ENCODE results near the gene TMED10. TPM values are rescaled to one million over a fixed set of nuclear protein-coding genes. Genes with fewer than 3 reads are reported as not detected.
A peak's percentile ranks its signal among the peaks of the same experiment; 100 is the strongest.

The TMED10 gene
- total and polyA plus RNA-seq, 10 donors = 33.3 to 212 (median 171) TPM

- WGBS, 5 donors = 0 to 3% (median 1%) methylated on average over 6 of the region's 6 CpGs
- Histone ChIP-seq H3K27me3 (replicated peaks in 1 of 7) (no peaks in the 10 kb centered on the region), H3K4me3 (peak overlapping the region; percentile 59 to 81 (median 74)), H3K27ac (peak overlapping the region; percentile 94 to 99 (median 98)), H3K9me3 (no peaks in the 10 kb centered on the region), H3K36me3 (peaks cover 0 to 23% (median 5%) of the 10 kb centered on the region in 6 donors), H3K4me1 (peaks cover 29 to 78% (median 49%) of the 10 kb centered on the region in 6 donors)
- intact Hi-C loops (cut with DNase I; ENCODE audit: low total_unique reads) = no loop called here
- DNase-seq = no peak
- TF ChIP-seq CTCF (IDR thresholded peaks at IDR 0.05 in 8 of 11, conservative IDR thresholded peaks at IDR 0.05 in 3 of 11) (no peak), POLR2A (IDR thresholded peaks at IDR 0.05) (no peak), POLR2AphosphoS5 (IDR thresholded peaks at IDR 0.05) (no peak)
These were observed 50.3 kb downstream of the TMED10 start for GRCh38 chr14:75126121-75126544.

GRCh38 chr14:75125617-75126016, 50.8 kb downstream of the TMED10 start:
- H3K36me3 ChIP-seq = peaks cover 0 to 24% (median 5%) of the 10 kb centered on the region in 6 donors
- 54 to 78% (median 68%) methylated on average over 5 of the region's 5 CpGs for WGBS, 5 donors
- peaks cover 29 to 84% (median 52%) of the 10 kb centered on the region in 6 donors for H3K4me1 ChIP-seq
- TF ChIP-seq CTCF (IDR thresholded peaks at IDR 0.05 in 8 of 11, conservative IDR thresholded peaks at IDR 0.05 in 3 of 11) = no peak
- no peak for TF ChIP-seq POLR2A (IDR thresholded peaks at IDR 0.05)
- TF ChIP-seq POLR2AphosphoS5 (IDR thresholded peaks at IDR 0.05) = no peak
- peak overlapping the region in 4 of 8 donors; percentile 59 to 71 (median 62) for H3K4me3 ChIP-seq
- intact Hi-C loops (cut with DNase I; ENCODE audit: low total_unique reads) = no loop called here
- H3K27ac ChIP-seq = peak overlapping the region in 7 of 8 donors; percentile 94 to 99 (median 97)
- H3K27me3 ChIP-seq (replicated peaks in 1 of 7) = no peaks in the 10 kb centered on the region
- no peaks in the 10 kb centered on the region for H3K9me3 ChIP-seq
- DNase-seq = no peak

DNA sequence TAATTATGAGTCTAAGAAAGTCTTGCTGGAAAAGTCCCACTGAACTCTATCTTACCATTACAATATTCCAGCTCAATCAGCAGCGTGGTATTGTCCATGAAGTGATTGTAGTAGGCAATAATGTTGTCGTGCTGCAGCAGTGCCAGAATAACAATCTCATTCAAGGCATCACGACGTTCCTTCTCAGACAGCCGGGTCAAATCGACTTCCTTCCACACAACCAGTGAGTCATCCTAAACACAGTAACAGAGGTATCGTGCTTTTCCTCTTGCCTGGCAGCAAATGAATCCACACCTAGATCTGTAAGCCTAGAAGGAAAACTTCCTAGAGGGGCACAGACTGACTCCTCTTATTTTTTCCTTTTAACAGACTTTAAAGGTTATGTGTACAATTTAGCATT, 52.4 kb downstream of the TMED10 start:
- H3K4me1 ChIP-seq = peaks cover 29 to 84% (median 54%) of the 10 kb centered on the region in 6 donors
- peak in 1 of 3 donors; percentile 70 for TF ChIP-seq POLR2AphosphoS5 (IDR thresholded peaks at IDR 0.05)
- TF ChIP-seq POLR2A (IDR thresholded peaks at IDR 0.05) = no peak
- intact Hi-C loops (cut with DNase I; ENCODE audit: low total_unique reads) = no loop called here
- H3K27me3 ChIP-seq (replicated peaks in 1 of 7) = no peaks in the 10 kb centered on the region
- H3K36me3 ChIP-seq = peaks cover 0 to 30% (median 17%) of the 10 kb centered on the region in 6 donors
- peak overlapping the region in 6 of 8 donors; percentile 42 to 74 (median 60) for H3K27ac ChIP-seq
- no peak overlapping the region for H3K4me3 ChIP-seq
- no peaks in the 10 kb centered on the region for H3K9me3 ChIP-seq
- no peak for DNase-seq
- 17 to 36% (median 19%) methylated on average over 7 of the region's 7 CpGs for WGBS, 5 donors

- Histone ChIP-seq H3K4me3 (peak overlapping the region in 1 of 8 donors; percentile 16), H3K27ac (peak overlapping the region in 5 of 8 donors; percentile 50 to 78 (median 75)), H3K9me3 (no peaks in the 10 kb centered on the region), H3K36me3 (peaks cover 0 to 54% (median 38%) of the 10 kb centered on the region in 6 donors), H3K27me3 (replicated peaks in 1 of 7) (no peaks in the 10 kb centered on the region), H3K4me1 (peaks cover 24 to 64% (median 36%) of the 10 kb centered on the region in 6 donors)
- no peak for TF ChIP-seq POLR2AphosphoS5 (IDR thresholded peaks at IDR 0.05)
- no peak for TF ChIP-seq CTCF (IDR thresholded peaks at IDR 0.05 in 8 of 11, conservative IDR thresholded peaks at IDR 0.05 in 3 of 11)
- TF ChIP-seq POLR2A (IDR thresholded peaks at IDR 0.05) = no peak
- intact Hi-C loops (cut with DNase I; ENCODE audit: low total_unique reads) = no loop called here
- no peak for DNase-seq
- 92 to 96% (median 94%) methylated on average over 7 of the region's 7 CpGs for WGBS, 5 donors
These were observed 54.9 kb downstream of the TMED10 start for GRCh38 chr14:75121552-75121951.

Measured in spleen (tissue), 11 donors.